HEK293T (cell line): Measurements from ENCODE around the gene UBE2D1.

Source experiments
- CTCF ChIA-PET: fragments of 350-600 bp; formaldehyde crosslinking; extraction: SDS; loops from one replicate; lab custom pipeline; 2021; ENCODE audit warnings: antibody characterized with exemption, inconsistent platforms; lab: Yijun Ruan, JAX
- POLR2A ChIA-PET: fragments of 350-600 bp; formaldehyde crosslinking; extraction: SDS; loops from one replicate; lab custom pipeline; 2020; ENCODE audit warnings: antibody characterized with exemption, inconsistent platforms; lab: Yijun Ruan, JAX
- DNase-seq: peaks from one replicate; pipeline ENCODE4 v3.0.0; 2012; ENCODE audit warnings: mixed read lengths; ENCODE audit errors: extremely low spot score
- ARNT ChIP-seq: fragments of 450-650 bp; IDR thresholded peaks from 2 replicates; pipeline ENCODE4 v1.6.1; 2017; ENCODE audit warnings: mild to moderate bottlenecking
- BHLHE40 ChIP-seq: fragments of 450-650 bp; IDR thresholded peaks from 2 replicates; pipeline ENCODE4 v1.6.1; 2016; ENCODE audit warnings: mild to moderate bottlenecking, moderate library complexity, borderline replicate concordance
- CTBP1 ChIP-seq: fragments of 450-650 bp; IDR thresholded peaks from 2 replicates; pipeline ENCODE4 v1.6.1; 2016; ENCODE audit warnings: borderline replicate concordance
- ELF4 ChIP-seq: fragments of 450-650 bp; IDR thresholded peaks from 2 replicates; pipeline ENCODE4 v1.6.1; 2017; ENCODE audit warnings: antibody characterized with exemption
- FOXA1 ChIP-seq: fragments of 450-650 bp; IDR thresholded peaks from 2 replicates; pipeline ENCODE4 v1.6.1; 2016; ENCODE audit warnings: mild to moderate bottlenecking
- FOXK2 ChIP-seq: fragments of 450-650 bp; IDR thresholded peaks from 2 replicates; pipeline ENCODE4 v1.6.1; 2016; ENCODE audit warnings: mild to moderate bottlenecking
- FOXM1 ChIP-seq: fragments of 450-650 bp; IDR thresholded peaks from 2 replicates; pipeline ENCODE4 v1.6.1; 2017; ENCODE audit warnings: mild to moderate bottlenecking, borderline replicate concordance
- HDGF ChIP-seq: fragments of 450-650 bp; IDR thresholded peaks from 2 replicates; pipeline ENCODE4 v1.6.1; 2017; ENCODE audit warnings: antibody characterized with exemption, borderline replicate concordance
- L3MBTL2 ChIP-seq: fragments of 450-650 bp; conservative IDR thresholded peaks from 2 replicates; pipeline ENCODE4 v1.6.1; 2016; ENCODE audit warnings: mild to moderate bottlenecking
- LEF1 ChIP-seq: fragments of 450-650 bp; IDR thresholded peaks from 2 replicates; pipeline ENCODE4 v1.6.1; 2017; ENCODE audit warnings: mild to moderate bottlenecking, borderline replicate concordance
- NFRKB ChIP-seq: fragments of 450-650 bp; IDR thresholded peaks from 2 replicates; pipeline ENCODE4 v1.6.1; 2016; ENCODE audit warnings: mild to moderate bottlenecking, moderate library complexity
- PKNOX1 ChIP-seq: fragments of 450-650 bp; IDR thresholded peaks from 2 replicates; pipeline ENCODE4 v1.6.1; 2016
- SP1 ChIP-seq: fragments of 450-650 bp; IDR thresholded peaks from 2 replicates; pipeline ENCODE4 v1.6.1; 2017
- SUZ12 ChIP-seq: fragments of 450-650 bp; IDR thresholded peaks from 2 replicates; pipeline ENCODE4 v1.6.1; 2016; ENCODE audit warnings: mild to moderate bottlenecking
- TARDBP ChIP-seq: fragments of 450-650 bp; IDR thresholded peaks from 2 replicates; pipeline ENCODE4 v1.6.1; 2016
- ZNF384 ChIP-seq: fragments of 450-650 bp; IDR thresholded peaks from 2 replicates; pipeline ENCODE4 v1.6.1; 2016

The UBE2D1 gene

GRCh38 chr10:58393317-58393716, 58.5 kb downstream of the UBE2D1 start:
- ChIA-PET CTCF (no interaction called here), POLR2A (no interaction called here)
- no peak for TF ChIP-seq FOXA1
- TF ChIP-seq SP1 = no peak
- TF ChIP-seq ELF4 = no peak
- no peak for TF ChIP-seq TARDBP
- no peak for TF ChIP-seq PKNOX1
- no peak for TF ChIP-seq ZNF384
- TF ChIP-seq FOXK2 = no peak
- TF ChIP-seq NFRKB = no peak
- no peak for TF ChIP-seq SUZ12
- no peak for TF ChIP-seq LEF1
- TF ChIP-seq HDGF = no peak
- TF ChIP-seq ARNT = no peak
- TF ChIP-seq L3MBTL2 = no peak
- no peak for TF ChIP-seq CTBP1
- TF ChIP-seq FOXM1 = no peak
- TF ChIP-seq BHLHE40 = no peak
- no peak for DNase-seq

- ChIA-PET POLR2A (no interaction called here), CTCF (interaction anchor here (0.7 kb wide), 1 partner anchor 194 kb away, joined by 14 read pairs; no protein-coding TSS in a partner anchor)
- no peak for DNase-seq
- no peak for TF ChIP-seq PKNOX1
- TF ChIP-seq BHLHE40 = no peak
- no peak for TF ChIP-seq SP1
- TF ChIP-seq L3MBTL2 = no peak
- no peak for TF ChIP-seq FOXM1
Measured at GRCh38 chr10:58394471-58394870, 59.7 kb downstream of the UBE2D1 start.

DNA sequence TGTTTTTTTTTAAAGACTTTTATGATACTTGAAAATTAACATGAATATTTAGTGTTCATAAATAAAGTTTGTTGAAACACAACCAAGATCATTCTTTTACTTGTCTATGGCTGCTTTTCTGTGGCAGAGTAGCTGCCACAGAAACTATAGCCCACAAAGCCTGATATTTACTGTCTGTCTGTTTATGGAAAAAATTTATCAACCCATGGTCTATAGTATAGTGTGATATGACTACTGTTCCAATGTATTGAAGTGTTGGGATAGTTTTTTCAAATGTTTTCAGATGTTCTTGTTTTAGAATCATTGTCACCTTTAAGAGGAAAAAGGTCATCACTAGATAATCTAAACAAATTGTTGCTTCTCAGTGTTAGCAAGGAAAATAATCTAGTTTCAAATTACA, 61.3 kb downstream of the UBE2D1 start:
- POLR2A ChIA-PET = interaction anchor here (1.3 kb wide), 1 partner anchor 10 kb away, joined by 4 read pairs; no protein-coding TSS in a partner anchor
- CTCF ChIA-PET = no interaction called here
- DNase-seq = no peak
- TF ChIP-seq HDGF (no peak), PKNOX1 (no peak), FOXA1 (no peak), TARDBP (no peak), ARNT (no peak), BHLHE40 (no peak), FOXK2 (no peak), L3MBTL2 (no peak), CTBP1 (no peak), SUZ12 (no peak), ELF4 (no peak), NFRKB (no peak)

DNA sequence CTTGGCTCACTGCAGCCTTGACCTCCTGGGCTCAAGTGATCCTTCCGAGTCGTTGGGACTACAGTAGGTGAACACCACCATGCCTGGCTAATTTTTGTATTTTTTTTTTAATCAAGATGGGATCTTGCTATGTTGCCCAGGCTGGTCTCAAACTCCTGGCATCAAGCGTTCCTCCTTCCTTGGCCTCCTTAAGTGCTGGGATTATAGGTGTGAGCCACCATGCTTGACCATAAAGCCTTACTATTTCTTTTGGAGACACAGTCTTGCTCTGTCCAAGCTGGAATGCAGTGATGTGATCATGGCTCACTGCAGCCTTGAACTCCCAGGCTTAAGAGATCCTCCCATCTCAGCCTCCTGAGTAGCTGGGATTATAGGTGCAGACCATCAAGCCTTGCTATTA, 63.0 kb downstream of the UBE2D1 start:
- TF ChIP-seq ZNF384 = no peak
- no peak for TF ChIP-seq TARDBP
- no peak for TF ChIP-seq SP1
- no peak for TF ChIP-seq CTBP1
- no peak for TF ChIP-seq LEF1
- TF ChIP-seq ARNT = no peak
- TF ChIP-seq FOXM1 = no peak
- TF ChIP-seq PKNOX1 = no peak
- ChIA-PET POLR2A (no interaction called here), CTCF (no interaction called here)
- no peak for DNase-seq

DNA sequence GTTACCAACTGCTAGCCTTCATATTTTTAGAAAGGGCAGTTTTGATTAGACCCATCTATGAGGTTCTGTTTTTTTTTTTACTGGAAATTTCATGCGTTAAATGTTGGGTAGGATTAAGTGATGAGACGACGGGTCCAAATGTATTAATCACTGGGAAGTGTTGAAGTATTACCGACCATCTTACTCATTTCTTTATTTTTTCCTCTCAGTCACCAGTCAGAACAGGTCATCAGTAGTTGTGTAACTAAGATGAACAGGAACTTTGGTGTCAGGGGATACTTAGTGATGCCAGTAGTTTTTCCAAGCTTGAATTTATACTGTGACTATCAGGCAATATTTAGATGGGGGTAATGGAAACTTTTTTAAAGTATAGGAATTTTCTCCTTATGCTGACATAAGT, 64.6 kb downstream of the UBE2D1 start:
- POLR2A ChIA-PET = no interaction called here
- CTCF ChIA-PET = interaction anchor here (1.0 kb wide), 1 partner anchor 15 kb away, joined by 3 read pairs; no protein-coding TSS in a partner anchor
- no peak for TF ChIP-seq FOXM1
- no peak for DNase-seq

- POLR2A ChIA-PET = no interaction called here
- DNase-seq = no peak
- CTCF ChIA-PET = no interaction called here
- TF ChIP-seq ELF4 (no peak), SP1 (no peak), ZNF384 (no peak), BHLHE40 (no peak), HDGF (no peak), FOXK2 (no peak), FOXA1 (no peak), SUZ12 (no peak), TARDBP (no peak), ARNT (no peak)
Measured at GRCh38 chr10:58400609-58401008, 65.8 kb downstream of the UBE2D1 start.

- CTCF ChIA-PET = interaction anchor here (0.6 kb wide), 1 partner anchor 58 kb away, joined by 4 read pairs; no protein-coding TSS in a partner anchor
Measured at GRCh38 chr10:58404001-58404400, 69.2 kb downstream of the UBE2D1 start.

More at GRCh38 chr10:58404001-58404400, 69.2 kb downstream of the UBE2D1 start:
- DNase-seq = no peak
- POLR2A ChIA-PET = no interaction called here
- no peak for TF ChIP-seq ARNT
- no peak for TF ChIP-seq CTBP1
- no peak for TF ChIP-seq FOXM1
- no peak for TF ChIP-seq ZNF384
- TF ChIP-seq BHLHE40 = no peak
- no peak for TF ChIP-seq ELF4
- TF ChIP-seq TARDBP = no peak
- TF ChIP-seq LEF1 = no peak
- TF ChIP-seq PKNOX1 = no peak
- no peak for TF ChIP-seq L3MBTL2
